SK-N-SH treated with all-trans-retinoic acid at 6 μM for 48 hours (cell line): ENCODE results near the gene SOWAHA.
A peak's percentile ranks its signal among the peaks of the same experiment; 100 is the strongest.

ENCODE experiments used
- ATAC-seq: fragments of 200-7000 bp; cut with Tn5 transposase; 3 replicates; pipeline ENCODE4 v1.9.1; 2020; ENCODE audit warnings: mild to moderate bottlenecking, moderate library complexity
- ARNTL ChIP-seq: fragments of 450-650 bp; formaldehyde crosslinking; IDR thresholded peaks from 2 replicates; pipeline ENCODE4 v1.5.0; 2020; ENCODE audit warnings: low read depth, mild to moderate bottlenecking, moderate library complexity, borderline replicate concordance
- BACH2 ChIP-seq: fragments of 250-450 bp; sonication (Bioruptor Pico); IDR thresholded peaks from 2 replicates; pipeline ENCODE4 v1.9.0; 2021; ENCODE audit warnings: mild to moderate bottlenecking, borderline replicate concordance
- CSDC2 ChIP-seq: fragments of 250-450 bp; sonication (Bioruptor Pico); IDR thresholded peaks from 2 replicates; pipeline ENCODE4 v1.5.0; 2020; ENCODE audit warnings: mild to moderate bottlenecking, moderate library complexity
- ESRRG ChIP-seq: fragments of 250-450 bp; sonication (Bioruptor Pico); IDR thresholded peaks from 2 replicates; pipeline ENCODE4 v1.6.1; 2021; ENCODE audit warnings: mild to moderate bottlenecking
- GLIS3 ChIP-seq: fragments of 250-450 bp; sonication (Bioruptor Pico); IDR thresholded peaks from 2 replicates; pipeline ENCODE4 v1.5.0; 2020; ENCODE audit warnings: mild to moderate bottlenecking, moderate library complexity
- ISL1 ChIP-seq: fragments of 250-450 bp; sonication (Bioruptor Pico); IDR thresholded peaks from 2 replicates; pipeline ENCODE4 v2.1.2; 2022; ENCODE audit warnings: mild to moderate bottlenecking, moderate library complexity
- OSR1 ChIP-seq: fragments of 250-450 bp; sonication (Bioruptor Pico); IDR thresholded peaks from 2 replicates; pipeline ENCODE4 v1.8.0; 2022; ENCODE audit warnings: moderate library complexity, mild to moderate bottlenecking, inconsistent platforms
- PPARA ChIP-seq: fragments of 250-450 bp; sonication (Bioruptor Pico); IDR thresholded peaks from 2 replicates; pipeline ENCODE4 v1.5.0; 2020; ENCODE audit warnings: mild to moderate bottlenecking, borderline replicate concordance
- RARB ChIP-seq: fragments of 250-450 bp; sonication (Bioruptor Pico); IDR thresholded peaks from 2 replicates; pipeline ENCODE4 v1.8.0; 2021; ENCODE audit warnings: mild to moderate bottlenecking, moderate library complexity
- SNAI2 ChIP-seq: fragments of 250-450 bp; sonication (Bioruptor Pico); IDR thresholded peaks from 2 replicates; pipeline ENCODE4 v1.5.0; 2020; ENCODE audit warnings: mild to moderate bottlenecking, moderate library complexity
- TCF4 ChIP-seq: fragments of 250-450 bp; sonication (Bioruptor Pico); IDR thresholded peaks from 2 replicates; pipeline ENCODE4 v1.8.0; 2021; ENCODE audit warnings: mild to moderate bottlenecking, moderate library complexity, borderline replicate concordance
- TOX ChIP-seq: fragments of 250-450 bp; sonication (Bioruptor Pico); IDR thresholded peaks from 2 replicates; pipeline ENCODE4 v1.8.0; 2021; ENCODE audit warnings: mild to moderate bottlenecking, moderate library complexity, borderline replicate concordance
- ZC3H10 ChIP-seq: fragments of 250-450 bp; sonication (Bioruptor Pico); IDR thresholded peaks from 2 replicates; pipeline ENCODE4 v1.5.1; 2021; ENCODE audit warnings: mild to moderate bottlenecking, moderate library complexity
- ZFP3 ChIP-seq: fragments of 250-450 bp; sonication (Bioruptor Pico); IDR thresholded peaks from 2 replicates; pipeline ENCODE4 v1.5.0; 2020; ENCODE audit warnings: mild to moderate bottlenecking, moderate library complexity
- ZFP30 ChIP-seq: fragments of 450-650 bp; formaldehyde crosslinking; IDR thresholded peaks from 2 replicates; pipeline ENCODE4 v1.5.0; 2022; ENCODE audit warnings: mild to moderate bottlenecking, moderate library complexity
- ZNF565 ChIP-seq: fragments of 450-650 bp; formaldehyde crosslinking; conservative IDR thresholded peaks from 2 replicates; pipeline ENCODE4 v1.5.0; 2020; ENCODE audit warnings: low read depth, mild to moderate bottlenecking, moderate library complexity
- ZNF70 ChIP-seq: fragments of 450-650 bp; formaldehyde crosslinking; IDR thresholded peaks from 2 replicates; pipeline ENCODE4 v1.5.0; 2020; ENCODE audit warnings: mild to moderate bottlenecking, moderate library complexity
- ZNF8 ChIP-seq: fragments of 450-650 bp; formaldehyde crosslinking; IDR thresholded peaks from 2 replicates; pipeline ENCODE4 v1.5.0; 2020; ENCODE audit warnings: mild to moderate bottlenecking, moderate library complexity
- TF ChIP-seq, protein P1 (sequence below): fragments of 250-450 bp; sonication (Bioruptor Pico); IDR thresholded peaks from 2 replicates; pipeline ENCODE4 v1.5.1; 2020; ENCODE audit warnings: low read depth, mild to moderate bottlenecking, moderate library complexity
- TF ChIP-seq, protein P2 (sequence below): fragments of 250-450 bp; sonication (Bioruptor Pico); IDR thresholded peaks from 2 replicates; pipeline ENCODE4 v1.8.0; 2020; ENCODE audit warnings: mild to moderate bottlenecking, moderate library complexity, borderline replicate concordance
- TF ChIP-seq, protein P3 (sequence below): fragments of 250-450 bp; sonication (Bioruptor Pico); IDR thresholded peaks from 2 replicates; pipeline ENCODE4 v1.8.0; 2021; ENCODE audit warnings: low read depth, mild to moderate bottlenecking, moderate library complexity, borderline replicate concordance
- TF ChIP-seq, protein P4 (sequence below): fragments of 250-450 bp; sonication (Bioruptor Pico); IDR thresholded peaks from 2 replicates; pipeline ENCODE4 v1.5.1; 2021; ENCODE audit warnings: mild to moderate bottlenecking, moderate library complexity

The SOWAHA gene

DNA sequence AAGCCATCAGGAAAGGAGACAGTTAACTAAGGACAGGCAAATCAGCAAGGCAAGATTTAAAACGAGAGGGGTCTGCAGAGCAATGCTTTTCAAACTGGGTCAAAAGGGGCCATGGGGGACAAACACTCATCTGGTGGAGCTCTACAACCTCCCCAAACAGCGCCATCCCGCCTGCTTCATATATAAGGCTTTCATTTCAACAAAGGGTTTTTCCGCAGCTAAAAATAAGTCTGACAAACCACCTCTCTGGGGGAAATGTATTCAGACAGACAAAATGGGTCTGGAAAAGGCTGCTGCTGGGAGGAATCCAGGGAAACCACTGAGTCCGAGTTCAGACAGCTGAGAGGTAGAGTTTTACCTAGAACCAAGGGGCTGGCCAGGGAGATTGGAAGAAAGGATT, 27.7 kb upstream of the SOWAHA start:
- TF ChIP-seq BACH2: no peak
- TF ChIP-seq ZFP3 (CRISPR knock-in tag): no peak
- no peak for TF ChIP-seq ESRRG (CRISPR knock-in tag)
- TF ChIP-seq GLIS3 (CRISPR knock-in tag): no peak
- TF ChIP-seq ZNF8 (CRISPR knock-in tag): no peak
- TF ChIP-seq TOX: no peak
- TF ChIP-seq, protein P1, sequence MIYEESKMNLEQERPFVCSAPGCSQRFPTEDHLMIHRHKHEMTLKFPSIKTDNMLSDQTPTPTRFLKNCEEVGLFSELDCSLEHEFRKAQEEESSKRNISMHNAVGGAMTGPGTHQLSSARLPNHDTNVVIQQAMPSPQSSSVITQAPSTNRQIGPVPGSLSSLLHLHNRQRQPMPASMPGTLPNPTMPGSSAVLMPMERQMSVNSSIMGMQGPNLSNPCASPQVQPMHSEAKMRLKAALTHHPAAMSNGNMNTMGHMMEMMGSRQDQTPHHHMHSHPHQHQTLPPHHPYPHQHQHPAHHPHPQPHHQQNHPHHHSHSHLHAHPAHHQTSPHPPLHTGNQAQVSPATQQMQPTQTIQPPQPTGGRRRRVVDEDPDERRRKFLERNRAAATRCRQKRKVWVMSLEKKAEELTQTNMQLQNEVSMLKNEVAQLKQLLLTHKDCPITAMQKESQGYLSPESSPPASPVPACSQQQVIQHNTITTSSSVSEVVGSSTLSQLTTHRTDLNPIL (CRISPR knock-in tag): no peak
- TF ChIP-seq ARNTL (CRISPR knock-in tag): no peak
- TF ChIP-seq PPARA (CRISPR knock-in tag): no peak
- no peak for TF ChIP-seq OSR1
- TF ChIP-seq ZNF70 (CRISPR knock-in tag): no peak
- TF ChIP-seq SNAI2: no peak
- TF ChIP-seq ZNF565 (CRISPR knock-in tag): no peak
- TF ChIP-seq, protein P2, sequence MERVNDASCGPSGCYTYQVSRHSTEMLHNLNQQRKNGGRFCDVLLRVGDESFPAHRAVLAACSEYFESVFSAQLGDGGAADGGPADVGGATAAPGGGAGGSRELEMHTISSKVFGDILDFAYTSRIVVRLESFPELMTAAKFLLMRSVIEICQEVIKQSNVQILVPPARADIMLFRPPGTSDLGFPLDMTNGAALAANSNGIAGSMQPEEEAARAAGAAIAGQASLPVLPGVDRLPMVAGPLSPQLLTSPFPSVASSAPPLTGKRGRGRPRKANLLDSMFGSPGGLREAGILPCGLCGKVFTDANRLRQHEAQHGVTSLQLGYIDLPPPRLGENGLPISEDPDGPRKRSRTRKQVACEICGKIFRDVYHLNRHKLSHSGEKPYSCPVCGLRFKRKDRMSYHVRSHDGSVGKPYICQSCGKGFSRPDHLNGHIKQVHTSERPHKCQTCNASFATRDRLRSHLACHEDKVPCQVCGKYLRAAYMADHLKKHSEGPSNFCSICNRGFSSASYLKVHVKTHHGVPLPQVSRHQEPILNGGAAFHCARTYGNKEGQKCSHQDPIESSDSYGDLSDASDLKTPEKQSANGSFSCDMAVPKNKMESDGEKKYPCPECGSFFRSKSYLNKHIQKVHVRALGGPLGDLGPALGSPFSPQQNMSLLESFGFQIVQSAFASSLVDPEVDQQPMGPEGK (CRISPR knock-in tag): no peak
- TF ChIP-seq CSDC2: no peak
- TF ChIP-seq TCF4 (CRISPR knock-in tag): no peak
- no peak for TF ChIP-seq RARB (CRISPR knock-in tag)
- no peak for ATAC-seq

DNA sequence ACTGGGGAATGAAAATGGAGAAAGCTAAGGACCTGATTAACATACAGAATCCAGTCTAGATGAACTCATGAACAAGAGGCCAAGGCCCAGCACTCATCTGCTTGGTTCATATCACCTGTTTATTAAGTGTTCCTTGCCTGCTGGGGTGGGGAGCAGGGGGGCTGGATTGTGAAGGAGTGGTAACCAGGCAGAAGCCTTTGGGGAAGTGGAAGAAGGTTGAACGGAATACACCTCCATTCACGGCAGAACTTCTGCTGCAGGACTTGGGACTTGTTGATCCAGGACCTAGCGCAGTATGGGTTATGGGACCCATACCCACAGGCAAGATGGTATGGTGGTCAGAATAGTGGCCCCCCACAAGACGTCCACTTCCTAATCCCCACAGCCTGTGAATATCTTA, 27.2 kb upstream of the SOWAHA start:
- TF ChIP-seq ZFP3 (CRISPR knock-in tag) (no peak), SNAI2 (no peak), RARB (CRISPR knock-in tag) (no peak), ARNTL (CRISPR knock-in tag) (no peak), ISL1 (no peak), TCF4 (CRISPR knock-in tag) (no peak), BACH2 (no peak), TOX (no peak), ZC3H10 (CRISPR knock-in tag) (no peak), ESRRG (CRISPR knock-in tag) (no peak)
- TF ChIP-seq, protein P2 (CRISPR knock-in tag): no peak
- TF ChIP-seq, protein P3, sequence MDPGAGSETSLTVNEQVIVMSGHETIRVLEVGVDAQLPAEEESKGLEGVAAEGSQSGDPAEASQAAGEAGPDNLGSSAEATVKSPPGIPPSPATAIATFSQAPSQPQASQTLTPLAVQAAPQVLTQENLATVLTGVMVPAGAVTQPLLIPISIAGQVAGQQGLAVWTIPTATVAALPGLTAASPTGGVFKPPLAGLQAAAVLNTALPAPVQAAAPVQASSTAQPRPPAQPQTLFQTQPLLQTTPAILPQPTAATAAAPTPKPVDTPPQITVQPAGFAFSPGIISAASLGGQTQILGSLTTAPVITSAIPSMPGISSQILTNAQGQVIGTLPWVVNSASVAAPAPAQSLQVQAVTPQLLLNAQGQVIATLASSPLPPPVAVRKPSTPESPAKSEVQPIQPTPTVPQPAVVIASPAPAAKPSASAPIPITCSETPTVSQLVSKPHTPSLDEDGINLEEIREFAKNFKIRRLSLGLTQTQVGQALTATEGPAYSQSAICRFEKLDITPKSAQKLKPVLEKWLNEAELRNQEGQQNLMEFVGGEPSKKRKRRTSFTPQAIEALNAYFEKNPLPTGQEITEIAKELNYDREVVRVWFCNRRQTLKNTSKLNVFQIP (CRISPR knock-in tag): no peak
- ATAC-seq: no peak

DNA sequence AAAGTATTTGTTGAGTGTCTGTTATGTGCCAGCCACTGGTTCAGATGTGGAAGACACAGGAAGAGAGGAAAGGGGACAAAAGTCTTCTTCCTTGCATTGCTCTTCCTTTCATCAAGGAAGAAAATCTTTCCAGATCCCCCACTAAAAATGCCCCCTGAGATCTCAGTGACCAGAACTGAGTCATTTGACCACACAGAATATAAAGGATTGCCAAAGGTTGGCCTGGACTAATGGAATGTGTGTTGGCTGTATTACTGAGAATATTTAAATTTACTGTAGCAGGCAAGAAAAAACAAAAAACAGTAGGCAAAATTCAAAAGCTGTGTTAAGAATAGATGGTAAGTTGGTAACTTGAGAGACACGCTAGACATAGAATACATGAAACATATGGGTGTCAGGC, 26.0 kb upstream of the SOWAHA start:
- ATAC-seq: peak; percentile 24; the same call in 1 of the 3 replicates
- TF ChIP-seq ZC3H10 (CRISPR knock-in tag) (no peak), GLIS3 (CRISPR knock-in tag) (no peak), PPARA (CRISPR knock-in tag) (no peak), BACH2 (no peak), ZNF70 (CRISPR knock-in tag) (no peak), ZNF565 (CRISPR knock-in tag) (no peak), ZFP30 (no peak), ZNF8 (CRISPR knock-in tag) (no peak), ZFP3 (CRISPR knock-in tag) (no peak)
- TF ChIP-seq, protein P1 (CRISPR knock-in tag): no peak
- TF ChIP-seq, protein P4, sequence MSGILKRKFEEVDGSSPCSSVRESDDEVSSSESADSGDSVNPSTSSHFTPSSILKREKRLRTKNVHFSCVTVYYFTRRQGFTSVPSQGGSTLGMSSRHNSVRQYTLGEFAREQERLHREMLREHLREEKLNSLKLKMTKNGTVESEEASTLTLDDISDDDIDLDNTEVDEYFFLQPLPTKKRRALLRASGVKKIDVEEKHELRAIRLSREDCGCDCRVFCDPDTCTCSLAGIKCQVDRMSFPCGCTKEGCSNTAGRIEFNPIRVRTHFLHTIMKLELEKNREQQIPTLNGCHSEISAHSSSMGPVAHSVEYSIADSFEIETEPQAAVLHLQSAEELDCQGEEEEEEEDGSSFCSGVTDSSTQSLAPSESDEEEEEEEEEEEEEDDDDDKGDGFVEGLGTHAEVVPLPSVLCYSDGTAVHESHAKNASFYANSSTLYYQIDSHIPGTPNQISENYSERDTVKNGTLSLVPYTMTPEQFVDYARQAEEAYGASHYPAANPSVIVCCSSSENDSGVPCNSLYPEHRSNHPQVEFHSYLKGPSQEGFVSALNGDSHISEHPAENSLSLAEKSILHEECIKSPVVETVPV: no peak
- TF ChIP-seq, protein P2 (CRISPR knock-in tag): no peak
